Central memory CD4-positive, alpha-beta T cell (primary cell): Measurements from ENCODE around the gene FILIP1L.
"Not testable (repeated sequence)": the region's sequence is repeated elsewhere in the genome, so short reads cannot be mapped to it uniquely, and the experiment has no call there.

Source experiments
- DNase-seq: peaks from one replicate; pipeline ENCODE4 v3.0.0; 2022

FILIP1L gene

DNA sequence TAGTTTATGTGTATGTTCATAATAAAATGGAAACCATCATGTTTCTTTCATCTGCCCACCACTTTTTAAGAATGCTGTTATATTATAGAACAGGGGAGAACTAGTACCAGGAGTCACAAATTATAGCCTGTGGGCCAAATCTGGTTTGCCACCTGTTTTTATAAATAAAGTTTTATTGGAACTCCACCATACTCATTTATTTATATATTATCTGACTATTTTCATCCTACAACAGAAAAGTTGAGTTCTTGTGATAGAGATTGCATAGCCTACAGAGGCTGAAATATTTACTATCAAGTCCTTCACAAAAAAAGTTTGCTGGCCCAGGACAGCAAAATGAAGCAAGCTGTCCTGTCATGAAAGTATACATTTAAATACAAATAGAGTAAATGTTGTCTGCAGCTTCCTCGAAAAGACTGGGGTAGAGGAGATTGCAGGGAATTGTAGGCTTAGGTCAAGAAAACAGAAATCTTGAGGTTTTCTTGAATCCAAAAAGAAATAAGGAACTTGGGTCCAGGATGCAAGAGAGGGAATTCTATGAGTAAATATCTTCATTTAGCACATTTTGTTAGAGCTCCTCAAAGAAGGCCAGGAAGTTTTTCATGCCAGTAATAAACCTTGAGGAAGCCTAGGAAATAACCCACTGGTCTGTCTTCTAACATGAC is 41.1 kb downstream of the FILIP1L start:
- DNase-seq = no peak

DNA sequence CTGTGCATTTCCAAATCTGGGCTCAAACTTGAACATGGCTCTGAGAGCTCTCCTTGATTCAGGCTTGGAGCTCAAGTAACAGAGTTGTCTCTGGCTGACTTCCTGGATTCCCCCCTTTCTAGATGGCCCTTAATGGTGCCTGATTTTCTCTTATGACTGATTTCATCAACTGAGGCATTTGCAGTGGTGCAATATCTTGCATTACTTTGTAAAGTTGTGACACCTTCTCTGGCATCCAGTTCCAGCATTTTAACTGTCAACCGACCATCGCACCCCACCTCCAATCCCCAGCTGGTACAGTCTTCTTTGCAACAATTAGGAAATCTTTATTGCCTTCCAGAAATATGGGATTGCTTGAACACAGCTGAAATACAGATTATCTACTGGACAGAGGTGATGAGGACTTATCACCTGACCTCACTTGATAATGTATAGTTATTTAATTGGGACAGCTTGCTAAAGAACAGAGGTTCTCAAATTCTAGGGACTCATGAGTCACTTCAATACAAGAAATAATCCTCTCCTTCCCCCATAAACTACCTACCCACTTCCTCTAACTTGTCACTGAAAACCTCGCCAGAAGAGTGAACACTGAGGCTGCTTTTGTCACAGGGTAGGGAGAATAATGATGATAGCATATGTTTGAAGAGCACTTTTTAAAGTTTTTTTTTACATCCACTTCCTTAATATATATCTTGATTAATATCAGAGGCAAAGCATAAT is 41.8 kb downstream of the FILIP1L start:
- no peak for DNase-seq

DNA sequence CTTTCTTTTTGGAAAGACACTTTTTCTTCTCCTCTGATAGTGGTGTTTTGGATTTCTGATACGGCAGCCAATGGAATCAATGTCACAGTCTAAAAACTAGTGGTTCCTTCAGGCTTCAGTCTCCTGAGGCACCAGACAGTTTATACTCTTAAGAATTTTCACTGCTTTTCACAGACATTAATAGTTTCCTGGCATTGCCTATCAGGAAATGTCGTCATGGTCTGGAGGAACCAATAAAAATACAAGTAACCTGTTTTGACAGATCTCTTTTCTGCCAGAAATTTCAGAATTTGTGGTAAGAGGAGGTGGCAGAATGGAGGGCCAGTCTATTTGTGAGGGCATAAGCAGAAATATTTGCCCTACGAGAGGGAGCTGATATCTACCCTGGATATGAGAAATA is 44.8 kb downstream of the FILIP1L start:
- DNase-seq = no peak

DNA sequence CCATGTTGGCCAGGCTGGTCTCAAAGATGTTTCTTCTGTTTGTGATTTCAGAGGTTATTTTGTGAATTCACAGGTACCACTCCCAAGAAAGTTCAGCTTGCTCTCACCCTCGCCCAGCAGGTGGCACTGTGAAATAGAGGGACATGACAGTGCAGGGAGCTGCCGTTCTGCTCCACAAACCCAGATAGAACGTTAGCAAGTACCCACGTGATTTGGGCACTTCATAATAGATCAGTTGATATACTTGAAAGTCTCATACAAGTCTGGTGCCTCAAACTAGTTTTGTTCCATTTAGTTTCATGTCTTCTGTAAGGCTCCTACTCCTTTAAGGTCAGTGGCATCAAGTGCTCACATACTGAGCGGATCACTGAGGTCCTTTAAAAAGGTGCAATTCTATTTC is 45.5 kb downstream of the FILIP1L start:
- DNase-seq = peak; percentile 60

DNA sequence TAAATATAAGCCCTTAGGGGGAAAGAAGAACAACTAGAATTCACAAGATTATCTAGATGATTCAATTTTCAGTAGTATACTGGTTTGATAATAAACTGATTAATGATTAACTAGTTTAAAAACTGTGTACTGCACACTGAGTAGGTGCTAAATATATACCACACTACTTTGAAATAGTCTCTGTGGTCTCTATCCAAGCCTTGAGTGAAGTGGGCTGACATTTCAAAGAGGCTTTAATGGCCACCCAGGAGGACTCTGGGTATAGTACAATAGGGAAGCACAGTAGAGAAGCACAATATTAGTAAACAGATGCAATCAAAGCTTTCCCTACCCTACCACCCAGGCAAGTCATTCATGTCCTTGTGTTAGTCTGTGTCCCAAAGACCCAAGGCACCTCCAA is 46.7 kb downstream of the FILIP1L start:
- no peak for DNase-seq

DNA sequence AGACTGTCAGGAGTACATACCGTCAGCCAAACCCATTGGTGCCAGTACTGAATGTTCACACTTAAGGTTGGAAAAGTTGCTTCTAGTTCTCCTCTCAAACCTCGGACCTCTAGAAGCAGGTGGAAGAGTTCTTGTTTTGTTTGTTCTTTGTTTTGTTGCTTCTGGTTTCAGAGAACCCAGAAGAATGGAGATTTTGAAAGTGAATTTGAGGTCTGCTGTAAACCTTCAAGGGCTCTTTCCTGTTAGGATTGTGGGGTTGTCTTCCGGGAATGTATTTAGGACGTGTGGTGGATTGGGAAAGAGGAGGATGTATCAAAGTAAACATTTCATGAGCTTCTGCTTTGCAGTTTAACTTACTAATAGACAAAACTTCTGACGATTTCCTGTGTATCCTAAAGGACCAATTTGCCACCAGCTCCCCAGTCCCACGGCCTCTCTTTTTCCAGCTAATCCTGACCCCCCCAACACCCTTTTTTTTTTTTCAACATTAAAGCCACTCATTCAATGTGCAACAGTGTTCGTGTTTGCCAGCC is 50.3 kb downstream of the FILIP1L start:
- no peak for DNase-seq

DNA sequence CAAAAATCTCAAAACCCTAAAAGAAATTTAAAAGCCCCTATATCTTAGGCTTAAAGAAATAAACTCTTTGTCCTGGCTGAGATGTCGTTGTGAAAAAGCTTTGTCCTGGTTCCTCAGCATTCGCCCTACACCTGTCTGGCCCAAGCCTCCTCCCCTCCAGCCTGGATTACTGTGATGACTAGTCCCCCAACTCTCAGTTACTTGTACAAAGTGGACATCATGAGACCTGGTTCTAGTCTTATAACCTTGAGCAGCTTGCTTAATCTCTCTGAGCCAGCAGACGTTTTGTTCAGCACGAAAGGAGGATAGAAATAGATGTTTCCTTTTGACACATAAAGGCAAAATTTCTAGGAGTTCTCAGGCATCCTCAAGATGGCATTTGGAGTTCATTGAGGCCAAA is 51.6 kb downstream of the FILIP1L start:
- DNase-seq = no peak

DNA sequence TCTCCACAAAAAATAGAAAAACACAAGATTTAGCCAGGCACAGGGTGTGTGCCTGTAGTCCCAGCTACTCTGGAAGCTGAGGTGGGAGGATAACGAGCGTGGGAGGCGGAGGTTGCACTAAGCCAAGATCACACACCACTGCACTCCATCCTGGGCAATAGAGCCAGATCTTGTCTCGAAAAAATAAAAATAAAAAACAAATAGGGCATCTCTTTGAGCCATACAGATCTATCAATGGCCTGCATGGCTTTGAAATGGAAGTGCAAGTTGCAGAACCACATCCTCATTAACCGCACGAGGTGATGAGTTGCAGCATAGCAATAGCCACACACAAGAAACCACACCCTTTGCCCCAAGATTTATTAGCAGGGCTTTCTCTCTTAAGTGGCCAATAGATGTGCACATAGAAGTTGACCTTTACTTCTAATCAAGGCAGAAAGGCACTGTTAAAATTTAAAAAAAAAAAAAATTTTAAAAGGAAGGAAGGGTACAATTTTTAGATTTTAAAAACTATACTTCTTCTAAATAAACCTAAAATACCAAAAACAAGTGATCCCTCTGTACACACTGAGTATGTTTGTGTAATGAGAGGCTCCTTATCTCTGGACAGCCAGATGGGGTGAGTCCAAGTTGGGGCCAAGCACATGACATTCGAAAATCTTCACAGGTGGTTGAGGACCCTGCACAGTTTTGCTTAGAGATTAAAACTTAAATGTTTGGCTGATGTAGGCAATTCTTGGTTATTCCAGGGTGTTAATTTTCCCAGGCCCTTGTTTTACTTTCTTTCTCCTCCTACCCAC is 53.4 kb downstream of the FILIP1L start:
- DNase-seq = no peak

DNA sequence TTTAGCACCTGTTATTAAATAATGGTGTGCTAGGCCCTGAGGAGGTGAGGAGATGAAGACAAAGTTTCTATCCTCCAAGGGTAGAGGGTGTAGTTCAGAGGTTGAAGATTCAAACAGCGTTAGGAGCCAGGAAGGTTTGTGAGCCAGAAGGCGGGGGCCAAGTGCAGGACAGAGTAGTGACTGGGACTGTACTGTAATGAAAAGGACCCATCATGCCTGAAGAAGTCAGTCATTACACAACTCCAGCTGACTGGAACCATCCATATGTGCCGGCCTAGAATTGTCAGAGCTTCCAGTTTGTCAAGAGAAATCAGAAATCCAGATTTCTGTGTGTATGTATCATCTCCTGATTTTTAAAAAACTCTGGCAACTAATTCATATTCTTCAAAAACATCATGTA is 54.8 kb downstream of the FILIP1L start:
- DNase-seq = no peak

DNA sequence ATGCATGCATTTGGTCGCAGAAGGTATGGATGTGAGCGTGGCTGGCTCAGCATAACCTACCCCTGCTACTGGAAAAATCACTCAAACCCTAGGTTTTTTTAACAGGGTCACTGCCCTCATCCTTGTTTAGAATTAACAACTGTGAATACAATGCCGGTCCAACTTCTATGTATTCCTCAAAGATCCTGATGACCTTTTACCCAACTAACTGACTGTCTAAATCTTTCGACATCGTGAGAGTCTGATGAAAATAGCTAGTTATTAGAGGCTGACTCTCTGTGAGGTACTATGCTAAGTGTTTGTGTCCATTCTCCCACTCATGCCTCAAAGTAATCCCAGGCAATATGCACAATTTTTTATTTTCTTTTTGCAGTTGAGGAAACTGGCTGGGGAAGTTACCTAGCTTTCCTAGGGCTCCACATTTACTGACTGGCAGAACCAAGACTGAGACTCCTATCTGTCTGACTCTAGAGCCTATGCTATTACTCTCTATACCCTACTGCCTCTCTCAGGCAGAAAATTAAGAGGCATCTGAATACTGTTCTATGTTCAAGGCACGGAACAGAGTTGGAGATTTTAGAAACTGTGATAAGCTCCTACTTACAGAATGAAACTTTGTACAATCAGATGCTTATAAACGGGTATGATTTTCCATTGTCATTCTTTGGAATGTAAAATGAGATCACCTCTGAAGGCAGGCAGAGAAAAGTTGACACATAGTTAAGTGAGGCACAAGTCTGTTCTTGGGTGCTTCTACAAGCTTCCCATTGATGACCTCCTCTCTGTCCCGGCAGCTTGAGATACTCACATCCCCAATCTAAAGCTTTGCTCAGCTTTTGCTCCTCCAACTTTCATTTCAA is 56.4 kb downstream of the FILIP1L start:
- no peak for DNase-seq

DNA sequence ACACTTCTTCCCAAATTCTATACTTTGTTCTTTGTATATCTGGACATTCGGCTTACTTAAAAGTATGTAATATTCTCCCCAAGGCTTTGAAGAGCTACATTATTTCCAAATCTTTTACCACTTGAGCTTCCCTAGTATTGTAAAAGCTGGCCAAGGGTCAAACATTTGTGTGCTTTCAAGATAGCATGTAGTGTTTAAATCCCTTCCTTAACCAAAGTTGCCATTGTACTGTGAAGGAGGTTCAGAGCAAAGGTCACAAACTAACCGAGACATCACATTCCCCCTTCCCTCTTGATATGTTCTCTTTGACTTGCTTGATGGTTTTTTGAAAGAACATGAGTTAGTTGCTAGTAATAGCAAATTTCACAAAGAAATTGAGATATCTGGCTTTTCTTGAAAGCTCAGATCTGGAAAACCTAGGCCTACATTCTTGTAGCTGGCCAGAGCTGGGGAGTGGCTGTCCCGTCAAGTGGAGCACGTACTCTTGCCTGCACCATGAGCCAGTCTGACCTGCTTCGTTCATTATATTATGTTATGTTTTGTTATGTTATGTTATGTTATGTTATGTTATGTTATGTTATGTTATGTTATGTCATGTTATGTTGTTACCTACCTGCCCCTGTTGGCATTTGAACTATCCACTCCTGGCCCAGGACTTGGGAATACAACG is 60.2 kb downstream of the FILIP1L start:
- DNase-seq = no peak

DNA sequence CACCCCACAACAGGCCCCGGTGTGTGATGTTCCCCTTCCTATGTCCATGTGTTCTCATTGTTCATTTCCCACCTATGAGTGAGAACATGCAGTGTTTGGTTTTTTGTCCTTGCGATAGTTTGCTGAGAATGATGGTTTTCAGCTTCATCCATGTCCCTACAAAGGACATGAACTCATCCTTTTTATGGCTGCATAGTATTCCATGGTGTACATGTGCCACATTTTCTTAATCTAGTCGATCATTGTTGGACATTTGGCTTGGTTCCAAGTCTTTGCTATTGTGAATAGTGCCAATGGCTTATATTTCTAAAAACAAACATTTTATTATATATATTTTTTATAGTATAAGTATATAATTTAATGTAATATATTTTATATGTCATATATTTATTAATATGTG is 62.8 kb downstream of the FILIP1L start:
- DNase-seq = not testable (repeated sequence)

DNA sequence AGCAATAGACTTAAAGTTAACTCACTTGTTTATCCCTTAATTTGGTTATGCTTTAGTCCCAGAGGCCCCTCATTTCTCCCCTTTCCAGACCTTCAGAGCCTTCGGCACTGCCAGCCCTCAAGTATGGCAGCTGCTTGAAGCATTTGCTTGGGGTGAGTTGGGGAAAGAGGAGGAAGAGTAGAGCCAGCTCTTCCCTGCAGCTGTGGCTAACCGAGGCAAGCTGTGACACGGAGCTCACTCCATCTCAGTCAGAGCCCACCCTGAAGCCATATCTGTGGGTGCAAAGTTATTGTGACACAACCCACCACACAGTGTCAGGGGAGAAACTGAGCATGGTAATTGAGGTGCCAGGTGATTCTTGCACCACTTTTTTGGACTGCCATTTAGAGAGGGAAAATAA is 66.1 kb downstream of the FILIP1L start:
- no peak for DNase-seq

DNA sequence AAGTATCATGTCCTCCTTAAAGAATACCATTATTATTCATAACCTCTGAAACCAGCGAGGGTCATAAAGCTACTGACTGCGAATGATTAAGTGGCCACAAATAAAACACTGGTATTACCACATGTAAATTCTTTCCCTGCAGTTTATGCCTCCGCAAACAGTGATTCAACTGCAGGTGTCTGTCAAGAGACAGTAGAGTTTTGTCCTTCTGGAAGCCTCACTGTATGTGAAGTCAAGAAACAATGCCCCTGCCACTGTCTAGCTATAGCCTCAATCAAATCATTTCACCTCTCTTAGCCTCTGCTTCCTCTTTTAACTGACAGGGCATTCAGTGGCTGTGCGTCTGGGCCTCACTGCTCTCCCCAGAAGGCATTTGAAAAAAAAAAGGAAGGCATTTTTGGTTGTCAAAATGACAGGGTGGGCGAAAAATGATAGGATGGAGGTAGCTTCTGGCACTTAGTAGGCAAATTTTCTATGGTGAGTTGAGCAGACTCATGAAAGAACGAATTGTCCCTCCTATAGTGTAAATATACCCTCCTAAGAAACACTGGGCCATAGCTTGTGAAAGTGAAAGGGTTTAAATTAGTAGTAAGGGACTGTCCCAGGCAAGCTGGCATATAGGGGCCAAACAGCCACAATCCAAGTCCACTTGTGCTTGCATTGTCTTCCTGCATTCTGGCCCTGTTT is 66.7 kb downstream of the FILIP1L start:
- DNase-seq = no peak

DNA sequence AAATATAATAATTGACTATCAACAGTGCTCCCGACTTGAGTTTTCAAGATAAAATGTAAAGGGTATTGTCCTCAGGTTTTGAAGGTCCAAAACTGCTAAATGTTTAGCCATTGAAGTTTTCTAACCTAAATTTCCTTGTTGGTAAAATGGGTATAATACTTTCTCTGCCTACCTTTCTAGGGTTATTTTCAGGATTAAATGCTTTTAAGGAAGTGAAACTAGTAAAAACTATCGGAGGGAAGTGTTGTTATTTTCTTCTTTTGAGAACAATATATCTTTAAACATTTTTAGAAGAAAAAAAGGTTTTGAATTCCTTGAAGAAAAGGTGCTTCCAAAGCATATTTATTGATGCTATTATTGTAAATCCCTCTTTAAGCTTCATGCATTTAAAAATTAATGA is 67.3 kb downstream of the FILIP1L start:
- no peak for DNase-seq

DNA sequence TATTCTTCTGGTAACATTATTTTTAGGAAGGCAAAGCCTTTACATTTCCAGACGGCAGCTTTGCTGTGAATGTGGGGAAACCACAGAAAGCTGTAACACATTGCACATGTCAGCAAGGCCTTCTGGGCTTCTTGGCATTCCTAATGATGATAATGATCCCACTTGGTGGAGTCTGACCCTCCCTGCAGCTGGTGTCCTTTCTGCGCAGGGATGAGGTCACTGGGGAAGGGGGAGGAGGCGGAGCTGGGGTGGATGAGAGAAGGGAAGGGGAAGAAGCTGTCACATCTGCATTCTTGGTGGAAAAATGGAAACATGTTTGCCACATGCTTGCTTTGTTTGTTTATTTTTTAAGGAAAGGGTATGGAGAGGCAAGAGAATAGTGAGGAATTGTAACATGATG is 68.6 kb downstream of the FILIP1L start:
- DNase-seq = no peak

DNA sequence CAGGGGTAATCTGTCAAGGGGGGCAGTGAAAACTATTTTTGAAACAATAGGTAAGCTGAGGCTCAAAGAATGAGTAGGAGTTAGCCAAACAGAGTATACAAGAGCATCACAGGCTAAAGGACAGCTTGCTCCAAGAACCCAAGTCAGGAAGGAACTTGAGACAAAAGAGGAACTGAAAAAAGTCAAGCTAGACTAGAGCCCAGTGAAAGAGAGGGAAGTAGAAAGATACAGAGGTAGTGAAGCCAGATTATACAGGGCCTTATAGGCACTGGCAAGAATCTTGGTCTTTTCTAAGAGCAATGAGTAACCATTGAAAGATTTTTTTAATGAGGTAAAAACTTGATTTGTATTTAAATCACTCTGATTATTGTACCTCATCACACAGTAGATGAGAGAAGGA is 69.9 kb downstream of the FILIP1L start:
- DNase-seq = no peak

DNA sequence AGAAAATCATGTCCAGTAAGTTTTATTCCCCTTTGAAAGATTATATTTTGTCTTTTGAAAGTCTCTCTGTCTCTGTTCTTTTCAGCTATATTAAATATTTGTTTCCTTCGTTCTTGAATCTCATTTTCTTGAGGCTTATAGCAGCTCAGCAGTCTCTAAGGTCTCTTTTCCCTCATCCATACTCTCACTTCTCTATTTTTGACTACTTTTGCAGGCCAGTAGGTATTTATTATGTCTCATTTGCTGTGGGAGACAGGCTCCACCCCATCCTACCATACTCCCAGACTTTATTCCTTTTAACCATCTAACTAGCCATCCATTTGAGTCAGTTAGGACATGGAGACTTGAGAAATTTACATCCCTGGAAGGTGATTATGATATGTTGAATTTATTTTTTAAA is 71.0 kb downstream of the FILIP1L start:
- no peak for DNase-seq

DNA sequence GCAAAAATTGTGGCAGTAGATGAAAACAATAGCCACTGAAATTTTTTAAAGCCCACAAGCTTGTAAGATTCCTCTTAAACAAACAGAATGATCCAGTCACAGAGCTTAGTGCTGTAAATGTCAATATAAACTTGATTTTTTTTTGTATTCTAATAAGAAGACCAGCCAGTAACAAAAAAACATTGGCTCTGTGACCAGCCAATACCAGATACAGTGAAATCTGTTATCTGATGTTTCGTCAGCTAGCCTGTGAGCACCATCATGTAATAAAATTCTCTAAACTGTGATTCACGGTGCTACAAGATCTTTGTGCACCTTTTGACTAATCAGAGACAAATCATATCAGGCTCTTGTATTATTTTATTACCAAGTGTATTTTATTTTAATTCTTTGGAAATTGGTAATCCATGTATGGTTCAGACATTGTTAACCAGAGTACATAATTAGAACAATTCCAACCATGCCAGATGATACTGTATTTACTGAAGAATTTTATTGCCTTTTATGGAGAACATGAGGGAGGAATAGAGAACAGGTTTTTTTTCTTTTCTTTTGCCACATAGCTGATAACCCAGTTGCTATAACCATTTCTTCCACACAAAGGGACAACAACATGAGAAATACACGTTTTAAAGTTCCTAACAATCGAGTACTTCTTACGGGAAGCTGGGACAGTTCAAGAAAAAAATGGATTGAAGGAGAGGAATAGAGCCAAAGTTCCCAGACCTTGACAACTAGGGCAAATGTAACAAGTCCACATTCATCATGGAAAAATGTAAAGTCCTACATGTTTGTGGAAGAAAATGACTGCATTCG is 71.9 kb downstream of the FILIP1L start:
- DNase-seq = no peak

DNA sequence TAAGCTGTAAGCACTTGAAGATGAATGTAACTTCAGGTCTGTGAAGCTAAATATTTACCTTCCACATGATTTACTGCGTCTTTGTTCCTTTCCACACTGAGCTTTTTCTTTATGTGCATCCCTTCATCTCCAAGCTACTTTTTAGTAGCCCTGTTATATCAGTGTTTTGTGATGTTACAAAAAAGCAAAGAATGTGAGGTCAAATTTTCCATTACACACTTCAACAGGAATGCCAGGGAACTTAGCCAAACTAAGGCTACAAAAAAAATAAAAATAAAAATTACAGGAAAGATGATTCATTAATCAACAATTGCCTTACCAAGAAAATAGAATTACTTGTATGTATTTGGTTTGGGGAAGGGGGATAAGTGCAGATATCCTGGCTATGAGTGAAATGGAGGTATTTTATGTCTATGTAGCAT is 73.0 kb downstream of the FILIP1L start:
- no peak for DNase-seq
